Neural crest cell (in vitro differentiated cells): ENCODE measurements around the gene SH3GL2. TPM values are rescaled to one million over a fixed set of nuclear protein-coding genes. Genes with fewer than 3 reads are reported as not detected.

Experiments
- DNase-seq: peaks from one replicate; pipeline ENCODE4 v3.0.0; 2021; ENCODE audit warnings: low read depth, mixed read lengths, low spot score
- H3K27ac Mint-ChIP-seq: one replicate; pipeline ENCODE4 v1.8.0; 2021; ENCODE audit warnings: mild to moderate bottlenecking, mixed read lengths; ENCODE audit not compliant: unreplicated experiment
- H3K27me3 Mint-ChIP-seq: 2 replicates; pipeline ENCODE4 v1.8.0; 2021; ENCODE audit warnings: low read depth, mild to moderate bottlenecking, mixed read lengths
- H3K36me3 Mint-ChIP-seq: 2 replicates; pipeline ENCODE4 v1.8.0; 2021; ENCODE audit warnings: low read depth, mild to moderate bottlenecking, mixed read lengths
- H3K4me1 Mint-ChIP-seq: 2 replicates; pipeline ENCODE4 v1.8.0; 2021; ENCODE audit warnings: mixed read lengths
- H3K4me3 Mint-ChIP-seq: one replicate; pipeline ENCODE4 v1.8.0; 2021; ENCODE audit warnings: mild to moderate bottlenecking, mixed read lengths
- H3K9me3 Mint-ChIP-seq: 2 replicates; pipeline ENCODE4 v1.8.0; 2021; ENCODE audit warnings: mixed read lengths
- total RNA-seq: library from RNA; stranded (reverse); gene quantifications from 2 replicates; pipeline ENCODE4 v1.2.1, GENCODE V29; 2021
- TF ChIP-seq, protein P1 (sequence below): fragments of 200-600 bp; sonication (generic); conservative IDR thresholded peaks from 2 replicates; pipeline ENCODE4 v1.5.0; 2021; ENCODE audit warnings: antibody characterized with exemption, mild to moderate bottlenecking

Gene SH3GL2
- total RNA-seq, 1 donor from 2014 or later = 0.89 TPM

DNA sequence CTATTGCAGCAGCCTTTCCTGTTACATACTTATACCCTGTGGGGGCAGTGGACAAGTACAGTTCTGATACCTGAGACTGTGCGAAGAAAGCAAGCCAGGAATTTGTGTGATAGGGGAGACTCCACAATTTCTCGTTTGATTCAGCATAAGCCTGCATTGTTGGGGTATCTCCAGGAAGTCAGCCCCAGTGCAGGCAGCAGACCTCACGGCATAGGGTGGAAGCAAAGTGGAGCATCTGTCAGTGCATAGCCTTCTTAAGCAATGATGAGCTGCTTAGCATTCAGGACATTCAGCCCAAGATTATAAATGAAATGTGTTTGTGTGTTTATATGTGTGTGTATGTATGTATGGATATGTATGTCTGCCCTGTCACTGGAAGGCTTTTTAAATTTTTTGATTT, 157.0 kb downstream of the SH3GL2 start:
- no peak for DNase-seq
- TF ChIP-seq, protein P1, sequence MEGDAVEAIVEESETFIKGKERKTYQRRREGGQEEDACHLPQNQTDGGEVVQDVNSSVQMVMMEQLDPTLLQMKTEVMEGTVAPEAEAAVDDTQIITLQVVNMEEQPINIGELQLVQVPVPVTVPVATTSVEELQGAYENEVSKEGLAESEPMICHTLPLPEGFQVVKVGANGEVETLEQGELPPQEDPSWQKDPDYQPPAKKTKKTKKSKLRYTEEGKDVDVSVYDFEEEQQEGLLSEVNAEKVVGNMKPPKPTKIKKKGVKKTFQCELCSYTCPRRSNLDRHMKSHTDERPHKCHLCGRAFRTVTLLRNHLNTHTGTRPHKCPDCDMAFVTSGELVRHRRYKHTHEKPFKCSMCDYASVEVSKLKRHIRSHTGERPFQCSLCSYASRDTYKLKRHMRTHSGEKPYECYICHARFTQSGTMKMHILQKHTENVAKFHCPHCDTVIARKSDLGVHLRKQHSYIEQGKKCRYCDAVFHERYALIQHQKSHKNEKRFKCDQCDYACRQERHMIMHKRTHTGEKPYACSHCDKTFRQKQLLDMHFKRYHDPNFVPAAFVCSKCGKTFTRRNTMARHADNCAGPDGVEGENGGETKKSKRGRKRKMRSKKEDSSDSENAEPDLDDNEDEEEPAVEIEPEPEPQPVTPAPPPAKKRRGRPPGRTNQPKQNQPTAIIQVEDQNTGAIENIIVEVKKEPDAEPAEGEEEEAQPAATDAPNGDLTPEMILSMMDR = no peak
- Mint-ChIP-seq H3K36me3 (peaks cover 2% of the 10 kb centered on the region), H3K27me3 (peaks cover 16% of the 10 kb centered on the region), H3K4me1 (no peaks in the 10 kb centered on the region), H3K27ac (no peak overlapping the region), H3K9me3 (no peaks in the 10 kb centered on the region), H3K4me3 (no peak overlapping the region)

DNA sequence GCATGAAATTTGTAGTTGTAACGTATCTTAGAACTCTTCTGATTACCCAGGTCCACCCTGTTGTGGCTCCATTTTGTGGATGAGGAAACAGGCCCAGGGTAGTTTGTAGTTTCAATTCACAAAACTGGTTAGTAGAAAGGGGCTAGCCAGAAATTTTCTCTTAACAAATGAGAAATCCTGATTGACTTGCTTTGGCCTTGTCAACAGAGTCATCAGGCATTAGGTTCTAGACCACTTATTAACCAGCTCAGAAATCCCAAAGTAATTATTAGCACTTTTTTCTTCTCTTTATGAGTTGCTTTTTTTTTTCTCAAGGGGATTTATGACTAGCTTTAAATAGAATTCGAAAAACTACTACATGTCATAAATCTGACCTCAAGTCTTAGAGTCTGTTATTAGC, 160.2 kb downstream of the SH3GL2 start:
- H3K9me3 Mint-ChIP-seq = no peaks in the 10 kb centered on the region
- no peaks in the 10 kb centered on the region for H3K36me3 Mint-ChIP-seq
- no peaks in the 10 kb centered on the region for H3K4me1 Mint-ChIP-seq
- H3K4me3 Mint-ChIP-seq = no peak overlapping the region
- no peak for DNase-seq
- H3K27ac Mint-ChIP-seq = no peak overlapping the region
- TF ChIP-seq, protein P1 = no peak
- peaks cover 22% of the 10 kb centered on the region for H3K27me3 Mint-ChIP-seq

DNA sequence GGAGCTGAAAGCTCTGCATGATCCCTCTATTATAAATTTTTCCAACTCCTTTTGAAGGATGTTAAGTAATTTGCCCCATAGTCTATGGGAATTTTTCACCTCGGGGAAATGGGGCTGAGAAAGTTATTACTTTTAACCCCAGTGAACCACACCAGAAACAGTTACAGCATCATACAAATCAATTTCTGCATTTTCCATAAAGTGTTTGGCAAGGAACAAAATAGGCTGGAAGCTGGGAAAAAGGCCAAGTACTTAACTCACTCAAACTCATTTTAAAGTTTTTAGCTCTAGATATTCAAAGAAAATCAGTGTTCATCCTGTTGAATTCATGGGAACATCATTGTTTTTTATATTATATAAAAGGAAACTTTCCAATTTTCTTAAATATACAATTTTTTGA, 160.9 kb downstream of the SH3GL2 start:
- TF ChIP-seq, protein P1 = no peak
- no peak overlapping the region for H3K4me3 Mint-ChIP-seq
- DNase-seq = no peak

DNA sequence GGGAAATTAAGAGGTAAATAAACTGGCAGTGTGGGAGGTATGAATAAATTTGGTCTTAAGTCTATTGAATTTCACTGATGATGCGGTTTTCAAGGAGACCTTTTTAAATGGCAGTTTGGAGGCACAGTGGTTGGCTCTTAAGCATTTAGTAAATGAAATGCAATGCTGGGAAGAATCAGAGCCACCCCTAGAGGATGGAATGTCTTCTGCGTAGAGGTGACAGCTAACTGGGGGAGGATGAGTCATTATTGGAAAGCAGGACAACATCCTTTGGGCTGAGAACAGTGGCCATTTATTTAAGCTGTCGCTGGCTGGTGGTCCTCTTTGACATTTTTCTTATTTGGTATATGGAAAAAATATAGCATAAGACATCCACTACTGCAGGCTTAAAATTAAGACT, 163.2 kb downstream of the SH3GL2 start:
- no peak for DNase-seq
- no peak overlapping the region for H3K27ac Mint-ChIP-seq
- no peak overlapping the region for H3K4me3 Mint-ChIP-seq
- no peaks in the 10 kb centered on the region for H3K36me3 Mint-ChIP-seq
- TF ChIP-seq, protein P1 = peak; percentile 45
- H3K4me1 Mint-ChIP-seq = no peaks in the 10 kb centered on the region
- H3K27me3 Mint-ChIP-seq = peaks cover 13% of the 10 kb centered on the region
- H3K9me3 Mint-ChIP-seq = no peaks in the 10 kb centered on the region

More for the DNA sequence above, 160.9 kb downstream of the SH3GL2 start:
- Mint-ChIP-seq H3K4me1 (no peaks in the 10 kb centered on the region), H3K27ac (no peak overlapping the region), H3K9me3 (no peaks in the 10 kb centered on the region), H3K27me3 (peaks cover 22% of the 10 kb centered on the region), H3K36me3 (no peaks in the 10 kb centered on the region)

DNA sequence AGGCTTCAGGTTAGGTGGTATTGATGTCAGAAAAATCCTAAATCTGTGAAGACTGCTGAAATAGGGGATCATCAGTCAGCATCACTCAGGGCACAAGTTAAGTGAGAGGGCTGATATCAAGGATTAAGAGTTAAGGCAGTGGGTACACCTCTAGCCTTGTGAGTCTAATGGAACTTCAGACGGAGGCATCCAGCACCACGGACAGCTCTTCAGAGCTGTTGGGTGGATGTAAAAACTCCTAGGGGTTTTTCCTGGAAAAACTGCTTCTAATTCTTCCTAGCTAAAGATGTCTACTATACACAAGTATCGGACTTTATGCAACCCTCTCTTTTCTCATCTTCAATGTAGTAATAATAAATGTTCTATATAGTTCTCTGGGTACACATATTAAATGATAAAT, 165.9 kb downstream of the SH3GL2 start:
- Mint-ChIP-seq H3K36me3 (no peaks in the 10 kb centered on the region), H3K27me3 (peaks cover 10% of the 10 kb centered on the region), H3K9me3 (no peaks in the 10 kb centered on the region), H3K27ac (no peak overlapping the region), H3K4me1 (no peaks in the 10 kb centered on the region), H3K4me3 (no peak overlapping the region)
- TF ChIP-seq, protein P1 = no peak
- DNase-seq = peak; percentile 35

DNA sequence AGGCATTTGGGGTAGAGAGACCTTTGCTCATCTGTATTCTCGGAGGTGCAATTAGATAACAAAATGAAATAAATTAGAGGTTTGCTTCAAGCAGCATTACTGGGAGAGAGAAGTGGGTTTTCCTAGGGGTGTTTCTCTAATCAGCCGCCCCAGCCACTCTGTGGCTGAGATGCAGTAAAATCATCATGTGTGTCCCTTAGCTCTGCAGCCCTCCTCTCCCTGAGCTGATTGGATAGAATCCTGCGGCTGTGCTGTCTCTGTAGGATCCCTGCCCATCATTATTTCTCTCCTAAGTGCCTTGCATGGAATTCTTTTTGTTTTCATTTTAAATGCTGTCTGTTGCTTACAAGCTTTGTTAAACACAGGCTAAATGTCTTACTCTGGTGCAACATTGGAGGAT, 171.4 kb downstream of the SH3GL2 start:
- Mint-ChIP-seq H3K27ac (no peak overlapping the region), H3K9me3 (peaks cover 7% of the 10 kb centered on the region), H3K36me3 (peaks cover 4% of the 10 kb centered on the region), H3K27me3 (peaks cover 11% of the 10 kb centered on the region), H3K4me3 (no peak overlapping the region), H3K4me1 (no peaks in the 10 kb centered on the region)
- no peak for DNase-seq
- TF ChIP-seq, protein P1 = no peak
